GM19395 (cell line): ENCODE data around the gene OLFM2.
"Not testable (repeated sequence)": the region's sequence is repeated elsewhere in the genome, so short reads cannot be mapped to it uniquely, and the experiment has no call there.

Experiments
- ATAC-seq: cut with Tn5 transposase; IDR thresholded peaks from one replicate; pipeline ENCODE4 v1.9.1; 2021; ENCODE audit warnings: mild to moderate bottlenecking, moderate library complexity; ENCODE audit not compliant: unreplicated experiment

Gene OLFM2

GRCh38 chr19:9865732-9866501 is 70.4 kb downstream of the OLFM2 start:
- no peak for ATAC-seq

GRCh38 chr19:9863759-9864158 is 72.6 kb downstream of the OLFM2 start:
- ATAC-seq = no peak

GRCh38 chr19:9862938-9863337 is 73.4 kb downstream of the OLFM2 start:
- no peak for ATAC-seq

- no peak for ATAC-seq
Measured at GRCh38 chr19:9861503-9861902, 74.8 kb downstream of the OLFM2 start.

GRCh38 chr19:9860407-9860806 is 75.9 kb downstream of the OLFM2 start:
- ATAC-seq = no peak

- ATAC-seq = no peak
Measured at GRCh38 chr19:9858766-9859165, 77.5 kb downstream of the OLFM2 start.

GRCh38 chr19:9857920-9858746 is 78.2 kb downstream of the OLFM2 start:
- ATAC-seq = no peak

GRCh38 chr19:9857076-9857721 is 79.1 kb downstream of the OLFM2 start:
- ATAC-seq = no peak

GRCh38 chr19:9856609-9857008 is 79.7 kb downstream of the OLFM2 start:
- no peak for ATAC-seq

- no peak for ATAC-seq
Measured at GRCh38 chr19:9854282-9854846, 82.0 kb downstream of the OLFM2 start.

GRCh38 chr19:9850235-9850959 is 85.9 kb downstream of the OLFM2 start:
- no peak for ATAC-seq

GRCh38 chr19:9849791-9850190 is 86.5 kb downstream of the OLFM2 start:
- no peak for ATAC-seq

- no peak for ATAC-seq
Measured at GRCh38 chr19:9848762-9849161, 87.6 kb downstream of the OLFM2 start.

GRCh38 chr19:9848060-9848459 is 88.3 kb downstream of the OLFM2 start:
- ATAC-seq = no peak

GRCh38 chr19:9847087-9847671 is 89.1 kb downstream of the OLFM2 start:
- no peak for ATAC-seq

- not testable (repeated sequence) for ATAC-seq
Measured at GRCh38 chr19:9843626-9844273, 92.6 kb downstream of the OLFM2 start.

- ATAC-seq = no peak
Measured at GRCh38 chr19:9842834-9843625, 93.3 kb downstream of the OLFM2 start.

- no peak for ATAC-seq
Measured at GRCh38 chr19:9839415-9839814, 96.9 kb downstream of the OLFM2 start.

- ATAC-seq = no peak
Measured at GRCh38 chr19:9838324-9838723, 98.0 kb downstream of the OLFM2 start.
